K562 (cell line): Measurements from ENCODE around the gene WDR45. TPM values are rescaled to one million over a fixed set of nuclear protein-coding genes. Genes with fewer than 3 reads are reported as not detected.

Experiments used
- ARID3B ChIP-seq: fragments of 250-450 bp; sonication (Bioruptor Pico); IDR thresholded peaks from 2 replicates; pipeline ENCODE4 v1.4.0; 2020; ENCODE audit warnings: borderline replicate concordance
- CHCHD3 ChIP-seq: fragments of 250-450 bp; sonication (Bioruptor Pico); IDR thresholded peaks from 2 replicates; pipeline ENCODE4 v2.1.2; 2022; ENCODE audit warnings: mild to moderate bottlenecking
- KAT7 ChIP-seq: sonication (generic); formaldehyde crosslinking; IDR thresholded peaks from 2 replicates; pipeline ENCODE4 v1.8.0; 2022; ENCODE audit warnings: missing genetic modification reagents, mild to moderate bottlenecking, borderline replicate concordance
- MAFK ChIP-seq: IDR thresholded peaks from 2 replicates; pipeline ENCODE4 v1.6.1; 2011; ENCODE audit warnings: low read length, improper control_type of control experiment
- MAX ChIP-seq: sonication (generic); formaldehyde crosslinking; IDR thresholded peaks from 2 replicates; pipeline ENCODE4 v1.9.0; 2022; ENCODE audit warnings: mild to moderate bottlenecking, missing genetic modification reagents
- MITF ChIP-seq: IDR thresholded peaks from 2 replicates; pipeline ENCODE4 v1.6.1; 2014; ENCODE audit warnings: antibody characterized with exemption
- MNT ChIP-seq, 2 experiments: fragments of 450-650 bp; conservative IDR thresholded peaks; 2 replicates each; pipeline ENCODE4 v1.6.1; 2017; ENCODE audit warnings: mild to moderate bottlenecking in 2 of 2, moderate library complexity in 2 of 2
- POLR2B ChIP-seq: fragments of 450-650 bp; IDR thresholded peaks from 2 replicates; pipeline ENCODE4 v1.6.1; 2018; ENCODE audit warnings: low read depth; ENCODE audit not compliant: partially characterized antibody
- WHSC1 ChIP-seq: IDR thresholded peaks from one replicate; pipeline ENCODE4 v1.6.1; 2012; ENCODE audit warnings: low read length, control low read depth, inconsistent platforms
- ZKSCAN3 ChIP-seq: fragments of 250-450 bp; sonication (Bioruptor Pico); IDR thresholded peaks from 2 replicates; pipeline ENCODE4 v1.4.0; 2020
- ZNF212 ChIP-seq: fragments of 450-650 bp; formaldehyde crosslinking; IDR thresholded peaks from 2 replicates; pipeline ENCODE4 v1.4.0; 2020; ENCODE audit warnings: mild to moderate bottlenecking
- ZNF449 ChIP-seq: fragments of 250-450 bp; sonication (Bioruptor Pico); IDR thresholded peaks from 2 replicates; pipeline ENCODE4 v1.8.0; 2022; ENCODE audit warnings: moderate library complexity, mild to moderate bottlenecking, inconsistent platforms
- polyA plus RNA-seq, 8 experiments: library from polyadenylated mRNA; depleted of rRNA in 4 of 8; stranded (reverse) in 5 of 8; unstranded in 3 of 8; fragments of >200 nt; fragmentation: Nextera tagmentation in 2 of 8; fragmentation: Illumina TruSeq in 1 of 8; extraction: Ambion mirVana in 2 of 8; extraction: Trizol in 1 of 8; gene quantifications; 2 replicates each; pipeline versions ENCODE4 v1.2.1 to v1.2.3, GENCODE V29; 2011 to 2014; ENCODE audit warnings: inconsistent platforms in 1 of 8, missing spikeins in 1 of 8
- total RNA-seq, 7 experiments: library from RNA; depleted of rRNA in 6 of 7; stranded (reverse); fragments of >200 nt in 6 of 7; fragmentation: Illumina TruSeq in 2 of 7; extraction: Trizol in 2 of 7; gene quantifications; 2 replicates each; pipeline versions ENCODE4 v1.2.1 to v1.2.3, GENCODE V29; 2011 to 2021; ENCODE audit warnings: low replicate concordance in 1 of 7
- TF ChIP-seq, protein P1 (sequence below): fragments of 250-450 bp; sonication (Bioruptor Pico); IDR thresholded peaks from 2 replicates; pipeline ENCODE4 v1.8.0; 2021; ENCODE audit warnings: moderate library complexity, mild to moderate bottlenecking, inconsistent platforms
- TF ChIP-seq, protein P2 (sequence below): sonication (generic); formaldehyde crosslinking; IDR thresholded peaks from 2 replicates; pipeline ENCODE4 v1.8.1; 2022; ENCODE audit warnings: missing genetic modification reagents
- TF ChIP-seq, protein P3 (sequence below): fragments of 250-450 bp; sonication (Bioruptor Pico); IDR thresholded peaks from 2 replicates; pipeline ENCODE4 v1.4.0; 2020

The WDR45 gene
- total and polyA plus RNA-seq, 9 of the 15 experiments (the other 6 are each of a cell fraction or from before 2014, with no cell fraction given), result 19.4 to 136 (median 59.7) TPM

GRCh38 chrX:49043220-49043986 is 36.3 kb downstream of the WDR45 start, which contains the start of gene TFE3 (continued):
- peak; percentile 34 to 58; a peak in 2 of 4 replicates for TF ChIP-seq MNT (conservative IDR thresholded peaks at IDR 0.05)
- no peak for TF ChIP-seq POLR2B
- TF ChIP-seq MITF, result no peak
- TF ChIP-seq ZNF449 (CRISPR knock-in tag), result no peak
- TF ChIP-seq, protein P1, sequence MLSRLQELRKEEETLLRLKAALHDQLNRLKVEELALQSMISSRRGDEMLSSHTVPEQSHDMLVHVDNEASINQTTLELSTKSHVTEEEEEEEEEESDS, result no peak
- no peak for TF ChIP-seq ARID3B (CRISPR knock-in tag)
- TF ChIP-seq WHSC1, result no peak
- no peak for TF ChIP-seq MAFK
- no peak for TF ChIP-seq CHCHD3
- 0 out of 2 replicates have a peak, but pooled peaks have one; percentile 1 for TF ChIP-seq KAT7 (CRISPR knock-in tag)
- TF ChIP-seq, protein P2, sequence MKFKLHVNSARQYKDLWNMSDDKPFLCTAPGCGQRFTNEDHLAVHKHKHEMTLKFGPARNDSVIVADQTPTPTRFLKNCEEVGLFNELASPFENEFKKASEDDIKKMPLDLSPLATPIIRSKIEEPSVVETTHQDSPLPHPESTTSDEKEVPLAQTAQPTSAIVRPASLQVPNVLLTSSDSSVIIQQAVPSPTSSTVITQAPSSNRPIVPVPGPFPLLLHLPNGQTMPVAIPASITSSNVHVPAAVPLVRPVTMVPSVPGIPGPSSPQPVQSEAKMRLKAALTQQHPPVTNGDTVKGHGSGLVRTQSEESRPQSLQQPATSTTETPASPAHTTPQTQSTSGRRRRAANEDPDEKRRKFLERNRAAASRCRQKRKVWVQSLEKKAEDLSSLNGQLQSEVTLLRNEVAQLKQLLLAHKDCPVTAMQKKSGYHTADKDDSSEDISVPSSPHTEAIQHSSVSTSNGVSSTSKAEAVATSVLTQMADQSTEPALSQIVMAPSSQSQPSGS (CRISPR knock-in tag), result no peak
- TF ChIP-seq MAX, result no peak
- no peak for TF ChIP-seq ZKSCAN3 (CRISPR knock-in tag)
- no peak for TF ChIP-seq ZNF212
- TF ChIP-seq, protein P3, sequence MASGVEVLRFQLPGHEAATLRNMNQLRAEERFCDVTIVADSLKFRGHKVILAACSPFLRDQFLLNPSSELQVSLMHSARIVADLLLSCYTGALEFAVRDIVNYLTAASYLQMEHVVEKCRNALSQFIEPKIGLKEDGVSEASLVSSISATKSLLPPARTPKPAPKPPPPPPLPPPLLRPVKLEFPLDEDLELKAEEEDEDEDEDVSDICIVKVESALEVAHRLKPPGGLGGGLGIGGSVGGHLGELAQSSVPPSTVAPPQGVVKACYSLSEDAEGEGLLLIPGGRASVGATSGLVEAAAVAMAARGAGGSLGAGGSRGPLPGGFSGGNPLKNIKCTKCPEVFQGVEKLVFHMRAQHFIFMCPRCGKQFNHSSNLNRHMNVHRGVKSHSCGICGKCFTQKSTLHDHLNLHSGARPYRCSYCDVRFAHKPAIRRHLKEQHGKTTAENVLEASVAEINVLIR, result no peak
